GM12878 (cell line): Measurements from ENCODE around the gene MGAT4B. TPM values are rescaled to one million over a fixed set of nuclear protein-coding genes. Genes with fewer than 3 reads are reported as not detected.
A peak's percentile ranks its signal among the peaks of the same experiment; 100 is the strongest.

ENCODE experiments used
- ATF7 ChIP-seq: fragments of 450-650 bp; IDR thresholded peaks from 2 replicates; pipeline ENCODE4 v1.6.1; 2016; ENCODE audit warnings: low read depth, mild to moderate bottlenecking
- CEBPZ ChIP-seq: fragments of 150-350 bp; IDR thresholded peaks from 2 replicates; pipeline ENCODE4 v1.6.1; 2016; ENCODE audit warnings: low read depth, low read length
- E2F8 ChIP-seq: fragments of 450-650 bp; IDR thresholded peaks from 2 replicates; pipeline ENCODE4 v1.6.1; 2018; ENCODE audit warnings: mild to moderate bottlenecking, low read depth, moderate library complexity; ENCODE audit not compliant: partially characterized antibody
- FOS ChIP-seq: IDR thresholded peaks from 3 replicates; pipeline ENCODE4 v1.6.1; 2011; ENCODE audit warnings: borderline replicate concordance; ENCODE audit not compliant: insufficient read length; ENCODE audit errors: extremely low read depth
- GABPA ChIP-seq: IDR thresholded peaks from 2 replicates; pipeline ENCODE4 v1.6.1; 2014; ENCODE audit warnings: antibody characterized with exemption, low read depth, mild to moderate bottlenecking, inconsistent platforms
- IKZF1 ChIP-seq: fragments of 450-650 bp; conservative IDR thresholded peaks from 2 replicates; pipeline ENCODE4 v1.6.1; 2017; ENCODE audit warnings: antibody characterized with exemption, mild to moderate bottlenecking
- IRF3 ChIP-seq: fragments of 450-650 bp; IDR thresholded peaks from 2 replicates; pipeline ENCODE4 v1.6.1; 2014; ENCODE audit warnings: mild to moderate bottlenecking
- LARP7 ChIP-seq: fragments of 450-650 bp; IDR thresholded peaks from 2 replicates; pipeline ENCODE4 v1.6.1; 2017; ENCODE audit warnings: mild to moderate bottlenecking
- MTA3 ChIP-seq: IDR thresholded peaks from 2 replicates; pipeline ENCODE4 v1.6.1; 2012; ENCODE audit warnings: low read length, inconsistent platforms, borderline replicate concordance
- MXI1 ChIP-seq: fragments of 150-350 bp; IDR thresholded peaks from 2 replicates; pipeline ENCODE4 v1.6.1; 2011; ENCODE audit warnings: low read depth, mild to moderate bottlenecking, inconsistent platforms, low read length, improper control_type of control experiment
- MYC ChIP-seq: IDR thresholded peaks from 2 replicates; pipeline ENCODE4 v1.6.1; 2011; ENCODE audit warnings: mild to moderate bottlenecking, low read length, moderate library complexity, inconsistent platforms; ENCODE audit not compliant: insufficient read depth, insufficient replicate concordance, insufficient read length, severe bottlenecking
- NRF1 ChIP-seq: conservative IDR thresholded peaks from 2 replicates; pipeline ENCODE4 v1.6.1; 2011; ENCODE audit warnings: mild to moderate bottlenecking, low read depth, low read length, improper control_type of control experiment
- PML ChIP-seq: IDR thresholded peaks from 2 replicates; pipeline ENCODE4 v1.6.1; 2012; ENCODE audit warnings: low read length, inconsistent platforms
- PRDM15 ChIP-seq: fragments of 450-650 bp; formaldehyde crosslinking; IDR thresholded peaks from 2 replicates; pipeline ENCODE4 v1.4.0; 2020; ENCODE audit warnings: mild to moderate bottlenecking, moderate library complexity
- RAD51 ChIP-seq: fragments of 450-650 bp; IDR thresholded peaks from 2 replicates; pipeline ENCODE4 v1.6.1; 2016; ENCODE audit warnings: moderate library complexity, mild to moderate bottlenecking, inconsistent platforms
- SMAD5 ChIP-seq: IDR thresholded peaks from 2 replicates; pipeline ENCODE4 v1.6.1; 2016; ENCODE audit warnings: antibody characterized with exemption, low read depth
- TARDBP ChIP-seq: IDR thresholded peaks from 2 replicates; pipeline ENCODE4 v1.6.1; 2016; ENCODE audit warnings: borderline replicate concordance
- TCF12 ChIP-seq: IDR thresholded peaks from 2 replicates; pipeline ENCODE4 v1.6.1; 2011; ENCODE audit warnings: low read depth, mild to moderate bottlenecking, low read length
- YY1 ChIP-seq: IDR thresholded peaks from 2 replicates; pipeline ENCODE4 v1.6.1; 2011; ENCODE audit warnings: low read depth, mild to moderate bottlenecking, low read length
- polyA plus RNA-seq, 11 experiments: library from polyadenylated mRNA; depleted of rRNA in 4 of 11; unstranded in 6 of 11; stranded (reverse) in 5 of 11; fragments of >200 nt; fragmentation: Nextera tagmentation in 4 of 11; fragmentation: Illumina TruSeq in 1 of 11; extraction: Ambion mirVana in 4 of 11; extraction: Trizol in 1 of 11; gene quantifications; 1 replicate in 1 of 11; 2 replicates in 10 of 11; pipeline versions ENCODE4 v1.2.1 to v1.2.3, GENCODE V29; 2011 to 2016; ENCODE audit warnings: inconsistent platforms in 2 of 11, missing spikeins in 2 of 11, low read depth in 1 of 11
- total RNA-seq, 4 experiments: library from RNA; depleted of rRNA in 3 of 4; stranded (reverse); fragments of >200 nt in 3 of 4; fragmentation: Illumina TruSeq in 1 of 4; extraction: Trizol in 1 of 4; gene quantifications; 2 replicates each; pipeline versions ENCODE4 v1.2.1 to v1.2.3, GENCODE V29; 2013 to 2021

MGAT4B gene
- total and polyA plus RNA-seq, 10 of the 15 experiments (the other 5 are each of a cell fraction or from before 2014, with no cell fraction given): 0.60 to 82.5 (median 34.4) TPM; not detected in 1

GRCh38 chr5:179806250-179807048 is at the start of gene MGAT4B (continued):
- no peak for TF ChIP-seq GABPA
- TF ChIP-seq PML: no peak
- TF ChIP-seq TARDBP: no peak
- no peak for TF ChIP-seq RAD51
- no peak for TF ChIP-seq ATF7
- TF ChIP-seq NRF1: no peak
- 0 out of 2 replicates have a peak, but pooled peaks have one; percentile 42 for TF ChIP-seq IKZF1
- no peak for TF ChIP-seq SMAD5
- TF ChIP-seq IRF3: no peak
- TF ChIP-seq MTA3: no peak
- no peak for TF ChIP-seq CEBPZ
- no peak for TF ChIP-seq MYC
- peak; percentile 77 for TF ChIP-seq YY1
- no peak for TF ChIP-seq FOS
- peak; percentile 57; the same call in 1 of the 2 replicates for TF ChIP-seq MXI1
- no peak for TF ChIP-seq E2F8
- TF ChIP-seq LARP7: 0 out of 2 replicates have a peak, but pooled peaks have one; percentile 32
- TF ChIP-seq TCF12: peak; percentile 42; the same call in 1 of the 2 replicates
- TF ChIP-seq PRDM15 (CRISPR knock-in tag): no peak
